Activated T-helper 1 cell treated with anti-CD3 and anti-CD28 coated beads, Interleukin-12 subunit alpha, Interleukin-12 subunit beta, Interleukin-2, Interleukin-4 antibody, amounts not matched to agents 30 ng/mL and 10 ng/mL and 1 ng/mL, durations not matched to agents 14 hours and 24 hours and 36 hours (primary cell): Measurements from ENCODE around the gene MTFP1. TPM values are rescaled to one million over a fixed set of nuclear protein-coding genes. Genes with fewer than 3 reads are reported as not detected.
A peak's percentile ranks its signal among the peaks of the same experiment; 100 is the strongest.

Source experiments
- DNase-seq: peaks from one replicate; pipeline ENCODE4 v3.0.0; 2021; ENCODE audit warnings: low spot score
- H3K27ac Mint-ChIP-seq: one replicate; pipeline ENCODE4 v1.8.0; 2021; ENCODE audit warnings: mild to moderate bottlenecking, mixed read lengths
- H3K27me3 Mint-ChIP-seq: one replicate; pipeline ENCODE4 v1.8.0; 2022; ENCODE audit warnings: mild to moderate bottlenecking, moderate library complexity, mixed read lengths; ENCODE audit not compliant: insufficient read depth
- H3K36me3 Mint-ChIP-seq: one replicate; pipeline ENCODE4 v1.8.0; 2021; ENCODE audit warnings: low read depth, mixed read lengths
- H3K4me1 Mint-ChIP-seq: one replicate; pipeline ENCODE4 v1.8.0; 2021; ENCODE audit warnings: low read depth, mixed read lengths
- H3K4me3 Mint-ChIP-seq: one replicate; pipeline ENCODE4 v1.8.0; 2021; ENCODE audit warnings: mild to moderate bottlenecking, moderate library complexity, mixed read lengths
- H3K9me3 Mint-ChIP-seq: one replicate; pipeline ENCODE4 v1.8.0; 2021; ENCODE audit warnings: mixed read lengths
- intact Hi-C: fragments of 100-400 bp; cut with micrococcal nuclease; formaldehyde crosslinking; loops from one replicate; pipeline ENCODE4 v1.15.1; 2024
- total RNA-seq: library from RNA; stranded (reverse); gene quantifications from 2 replicates; pipeline ENCODE4 v1.2.3, GENCODE V29; 2022

The MTFP1 gene, protein sequence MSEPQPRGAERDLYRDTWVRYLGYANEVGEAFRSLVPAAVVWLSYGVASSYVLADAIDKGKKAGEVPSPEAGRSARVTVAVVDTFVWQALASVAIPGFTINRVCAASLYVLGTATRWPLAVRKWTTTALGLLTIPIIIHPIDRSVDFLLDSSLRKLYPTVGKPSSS
- 72.0 and 72.9 TPM in 2 replicates for total RNA-seq

DNA sequence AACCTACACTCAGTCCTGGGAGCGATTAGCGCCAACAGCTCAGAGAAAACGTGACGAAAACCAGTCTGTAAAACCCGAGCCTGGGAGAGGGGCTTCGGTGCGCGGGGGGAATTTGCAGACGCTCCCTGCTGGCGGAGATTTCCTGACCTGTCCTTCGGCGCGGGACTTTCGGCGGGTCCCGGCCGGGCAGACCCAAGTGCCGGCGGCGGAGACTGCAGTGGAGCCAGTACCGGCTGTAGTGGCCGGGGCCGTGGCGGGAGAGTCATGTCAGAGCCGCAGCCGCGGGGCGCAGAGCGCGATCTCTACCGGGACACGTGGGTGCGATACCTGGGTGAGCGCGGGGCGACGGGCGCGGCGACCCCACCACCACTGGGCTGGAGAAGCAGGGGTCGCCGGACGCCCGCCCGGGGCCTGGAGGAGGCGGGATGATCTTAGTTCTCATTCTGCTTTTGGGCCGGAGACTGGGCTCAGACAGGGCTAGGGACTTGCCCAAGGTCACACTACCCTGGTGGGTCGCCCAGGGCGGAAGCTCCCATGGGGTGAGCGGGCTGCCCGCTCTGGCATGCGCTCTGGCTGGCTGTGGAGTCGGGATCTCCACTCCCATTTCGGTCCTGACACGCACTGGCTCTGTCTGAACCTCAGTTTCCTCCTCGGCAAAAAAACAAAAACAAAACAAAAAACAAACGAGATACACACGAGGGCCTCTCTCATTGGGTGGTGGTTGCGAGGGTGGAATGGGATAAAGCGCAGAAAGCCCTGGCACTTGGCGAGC lies at the start of gene MTFP1:
MTFP1 (plus strand) TSS at position 153 of the 772 bp plus-strand sequence; CDS start at position 265, 112 bp downstream.
- intact Hi-C loops, result loop anchor here (1.0 to 10.0 kb wide), 8 partner anchors 9 to 871 kb away; partner anchors contain the start of genes SEC14L2, SF3A1, TBC1D10A and THOC5
- peak within 1 kb of the TSS; percentile 99 for H3K27ac Mint-ChIP-seq
- peaks cover 44% of the 10 kb centered on the region for H3K36me3 Mint-ChIP-seq
- DNase-seq, result peak; percentile 38
- H3K4me3 Mint-ChIP-seq, result peak within 1 kb of the TSS; percentile 98
- peaks cover 57% of the 10 kb centered on the region for H3K4me1 Mint-ChIP-seq
- H3K27me3 Mint-ChIP-seq, result no peaks in the 10 kb centered on the region
- no peaks in the 10 kb centered on the region for H3K9me3 Mint-ChIP-seq

DNA sequence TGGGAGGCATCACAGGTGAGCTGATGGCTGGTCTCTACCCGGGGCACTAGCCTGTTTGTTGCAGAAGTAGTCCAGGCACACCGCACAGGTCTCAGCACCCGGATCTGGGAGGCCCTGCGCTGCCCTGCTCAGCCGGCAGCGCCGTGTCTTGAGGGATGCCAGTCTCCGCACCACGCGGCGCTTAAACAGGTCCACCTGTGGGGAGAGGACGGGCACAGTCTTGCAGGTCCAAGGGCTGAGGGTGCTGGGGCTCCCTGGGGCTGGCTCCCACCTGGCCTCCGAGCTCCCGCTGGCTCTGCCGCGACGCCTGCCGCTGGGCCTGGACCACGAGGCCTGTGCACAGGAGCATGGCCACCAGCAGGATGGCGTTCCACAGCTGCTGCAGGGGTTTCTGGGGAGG lies 45.6 kb upstream of the MTFP1 start:
- Mint-ChIP-seq H3K27me3 (peaks cover 1% of the 10 kb centered on the region), H3K27ac (no peak overlapping the region), H3K36me3 (no peaks in the 10 kb centered on the region), H3K4me3 (no peak overlapping the region), H3K4me1 (no peaks in the 10 kb centered on the region), H3K9me3 (no peaks in the 10 kb centered on the region)
- DNase-seq, result no peak
- intact Hi-C loops, result no loop called here

DNA sequence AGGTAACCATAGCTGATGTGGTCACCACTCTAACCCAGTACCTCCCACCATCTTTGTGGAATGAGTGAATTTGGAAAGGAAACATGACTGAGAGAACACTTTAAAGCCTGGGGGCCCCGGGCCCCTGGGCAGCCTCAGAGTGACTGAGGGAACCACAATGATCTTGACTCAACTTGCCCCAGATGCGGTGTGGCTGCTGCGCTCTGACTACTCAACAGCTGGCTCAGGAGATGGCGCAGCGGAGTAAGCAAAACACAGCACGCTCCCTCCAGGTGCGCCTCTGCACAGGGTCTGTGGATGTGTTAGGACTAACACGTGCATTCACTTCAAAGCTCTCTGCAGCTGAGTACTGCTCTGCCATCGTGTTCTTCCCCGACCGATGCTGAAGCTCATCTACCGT lies 44.3 kb upstream of the MTFP1 start:
- Mint-ChIP-seq H3K9me3 (no peaks in the 10 kb centered on the region), H3K36me3 (peaks cover 2% of the 10 kb centered on the region), H3K27ac (no peak overlapping the region), H3K27me3 (peaks cover 1% of the 10 kb centered on the region), H3K4me1 (peaks cover 3% of the 10 kb centered on the region), H3K4me3 (no peak overlapping the region)
- DNase-seq, result no peak
- intact Hi-C loops, result no loop called here

DNA sequence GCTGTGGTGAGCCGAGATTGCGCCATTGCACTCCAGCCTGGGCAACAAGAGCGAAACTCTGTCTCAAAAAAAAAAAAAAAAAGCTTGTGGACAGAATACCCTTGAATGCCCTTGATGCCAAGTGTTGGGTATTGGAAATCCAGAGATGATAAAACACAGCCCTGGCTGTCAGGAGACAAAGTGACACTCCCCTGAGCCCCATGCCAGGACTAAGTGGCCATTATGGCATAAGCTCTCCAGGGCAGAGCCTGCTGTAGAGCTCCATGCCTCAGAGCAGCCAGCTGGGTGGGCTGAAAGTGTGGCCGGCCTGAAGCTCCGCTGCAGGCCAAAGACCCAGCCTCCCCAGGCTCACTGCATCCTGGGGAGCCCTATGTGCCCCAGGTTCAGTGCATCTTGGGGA lies 43.2 kb upstream of the MTFP1 start:
- no peaks in the 10 kb centered on the region for H3K9me3 Mint-ChIP-seq
- peaks cover 2% of the 10 kb centered on the region for H3K36me3 Mint-ChIP-seq
- no peak for DNase-seq
- no peak overlapping the region for H3K4me3 Mint-ChIP-seq
- peaks cover 7% of the 10 kb centered on the region for H3K4me1 Mint-ChIP-seq
- intact Hi-C loops, result no loop called here
- peaks cover 1% of the 10 kb centered on the region for H3K27me3 Mint-ChIP-seq
- no peak overlapping the region for H3K27ac Mint-ChIP-seq

DNA sequence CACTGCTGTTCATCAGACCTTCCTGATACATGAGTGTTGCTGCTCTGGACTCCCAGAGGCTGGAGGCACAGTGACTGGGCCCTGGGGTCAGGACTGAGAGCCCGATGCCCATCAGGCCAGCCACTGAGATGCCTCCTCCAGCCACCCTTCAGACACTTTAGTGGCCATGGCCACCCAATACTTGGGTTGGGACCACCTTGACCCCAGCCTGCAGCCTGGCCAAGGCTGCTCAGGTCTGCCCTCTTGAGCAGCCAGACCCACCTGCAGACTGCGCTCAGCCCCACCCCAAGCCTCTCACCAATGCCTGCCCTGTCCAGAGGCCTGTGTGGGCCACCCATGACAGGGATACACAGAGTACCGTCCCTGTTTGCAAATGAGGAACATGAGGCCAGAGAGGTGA lies 42.5 kb upstream of the MTFP1 start:
- Mint-ChIP-seq H3K27me3 (peaks cover 1% of the 10 kb centered on the region), H3K4me3 (no peak overlapping the region), H3K4me1 (peaks cover 10% of the 10 kb centered on the region), H3K36me3 (peaks cover 2% of the 10 kb centered on the region), H3K27ac (no peak overlapping the region), H3K9me3 (no peaks in the 10 kb centered on the region)
- intact Hi-C loops, result no loop called here
- DNase-seq, result no peak

DNA sequence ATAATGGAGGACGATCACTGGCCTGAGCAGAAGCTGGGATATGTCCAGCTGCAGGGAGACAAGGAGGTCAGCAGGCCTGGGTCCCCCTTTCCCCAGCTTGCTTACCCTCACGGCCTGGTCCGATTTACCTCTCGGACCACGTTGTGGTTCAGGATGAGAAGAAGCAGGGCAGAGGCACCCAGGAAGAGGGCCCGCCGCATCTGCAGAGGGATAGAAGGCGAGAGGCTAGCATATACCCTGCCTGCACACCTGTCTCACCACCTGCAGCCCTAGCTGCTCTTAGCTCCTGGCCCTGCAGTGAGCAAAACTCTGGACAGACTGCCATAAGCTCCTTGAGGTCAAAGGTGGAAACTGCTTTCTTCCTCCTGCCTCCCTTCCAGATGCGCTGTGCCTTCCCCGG lies 39.6 kb upstream of the MTFP1 start:
- intact Hi-C loops, result loop anchor here (2.0 to 5.0 kb wide), 2 partner anchors 79 to 277 kb away; no protein-coding TSS in a partner anchor
- Mint-ChIP-seq H3K4me3 (peak overlapping the region; percentile 84), H3K27me3 (no peaks in the 10 kb centered on the region), H3K36me3 (peaks cover 2% of the 10 kb centered on the region), H3K9me3 (no peaks in the 10 kb centered on the region), H3K27ac (no peak overlapping the region), H3K4me1 (peaks cover 14% of the 10 kb centered on the region)
- no peak for DNase-seq

DNA sequence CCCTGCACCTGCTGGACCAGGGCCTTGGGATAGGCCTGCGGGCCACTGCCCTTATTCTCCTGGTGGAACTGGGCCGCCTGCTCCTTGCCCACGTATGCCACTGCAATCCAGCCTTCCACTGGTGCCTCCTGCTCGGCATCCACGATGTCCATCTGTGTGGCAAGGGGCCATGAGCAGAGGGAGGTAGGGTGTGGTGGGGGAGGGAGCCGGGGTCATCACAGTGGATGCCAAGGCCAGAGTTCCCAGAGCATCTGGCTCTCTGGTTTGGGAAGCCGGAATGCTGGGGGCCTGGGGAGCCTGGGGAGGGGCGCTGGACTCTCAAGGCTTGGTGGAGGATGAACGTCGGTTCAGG lies 39.0 kb upstream of the MTFP1 start:
- intact Hi-C loops, result loop anchor here (2.0 to 5.0 kb wide), 2 partner anchors 79 to 278 kb away; no protein-coding TSS in a partner anchor
- Mint-ChIP-seq H3K4me3 (peak overlapping the region; percentile 84), H3K36me3 (peaks cover 2% of the 10 kb centered on the region)

DNA sequence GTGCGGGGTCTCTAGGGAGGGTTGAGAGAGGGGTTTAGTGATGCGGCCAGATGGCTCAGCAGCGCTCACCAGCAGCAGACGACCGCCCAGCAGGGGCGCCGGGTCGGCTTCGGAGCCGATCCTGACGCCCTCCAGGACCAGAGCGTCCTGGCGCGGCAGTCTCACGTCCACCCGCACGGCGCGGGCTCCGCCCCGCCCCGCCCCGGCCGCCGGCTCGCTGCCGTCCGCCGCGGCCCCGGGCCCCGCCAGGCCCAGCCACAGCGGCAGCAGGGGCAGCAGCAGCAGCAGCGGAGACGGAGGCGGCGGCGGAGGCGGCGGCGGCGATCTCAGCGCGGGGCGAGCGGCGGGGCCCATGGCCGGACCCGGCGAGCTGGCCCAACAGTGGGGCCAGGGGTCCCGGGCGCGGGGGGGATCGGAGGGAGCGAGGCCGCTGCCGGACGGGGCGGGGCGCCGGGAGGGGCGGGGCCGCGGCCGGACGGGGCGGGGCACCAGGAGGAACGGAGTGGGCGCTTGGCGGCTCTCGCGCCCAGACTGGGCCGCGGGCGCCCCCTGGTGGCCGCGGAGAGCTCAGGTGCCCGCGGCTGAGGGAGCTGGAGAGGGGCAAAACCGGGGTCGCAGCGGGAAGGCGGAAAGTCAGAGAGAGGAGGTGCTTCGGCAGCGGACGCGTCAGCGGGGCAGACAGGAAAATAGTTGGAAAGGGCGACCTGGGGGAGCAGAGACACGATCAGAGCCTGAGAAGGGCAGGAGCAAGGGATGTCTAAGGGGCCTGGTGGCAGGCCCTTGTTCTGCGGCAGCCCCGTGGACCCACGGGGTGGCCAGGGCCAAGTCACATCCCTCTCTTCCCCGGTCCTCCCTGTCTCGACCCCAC lies 38.4 kb upstream of the MTFP1 start, which contains the start of gene RNF215:
RNF215 (minus strand) TSS at position 452 of the 868 bp plus-strand sequence; CDS start at position 354, 98 bp downstream.
- Mint-ChIP-seq H3K4me1 (peaks cover 25% of the 10 kb centered on the region), H3K4me3 (peak within 1 kb of the TSS; percentile 84)

More for the DNA sequence above, 39.0 kb upstream of the MTFP1 start:
- no peak overlapping the region for H3K27ac Mint-ChIP-seq
- H3K4me1 Mint-ChIP-seq, result peaks cover 20% of the 10 kb centered on the region
- no peaks in the 10 kb centered on the region for H3K9me3 Mint-ChIP-seq
- no peaks in the 10 kb centered on the region for H3K27me3 Mint-ChIP-seq
- DNase-seq, result no peak

DNA sequence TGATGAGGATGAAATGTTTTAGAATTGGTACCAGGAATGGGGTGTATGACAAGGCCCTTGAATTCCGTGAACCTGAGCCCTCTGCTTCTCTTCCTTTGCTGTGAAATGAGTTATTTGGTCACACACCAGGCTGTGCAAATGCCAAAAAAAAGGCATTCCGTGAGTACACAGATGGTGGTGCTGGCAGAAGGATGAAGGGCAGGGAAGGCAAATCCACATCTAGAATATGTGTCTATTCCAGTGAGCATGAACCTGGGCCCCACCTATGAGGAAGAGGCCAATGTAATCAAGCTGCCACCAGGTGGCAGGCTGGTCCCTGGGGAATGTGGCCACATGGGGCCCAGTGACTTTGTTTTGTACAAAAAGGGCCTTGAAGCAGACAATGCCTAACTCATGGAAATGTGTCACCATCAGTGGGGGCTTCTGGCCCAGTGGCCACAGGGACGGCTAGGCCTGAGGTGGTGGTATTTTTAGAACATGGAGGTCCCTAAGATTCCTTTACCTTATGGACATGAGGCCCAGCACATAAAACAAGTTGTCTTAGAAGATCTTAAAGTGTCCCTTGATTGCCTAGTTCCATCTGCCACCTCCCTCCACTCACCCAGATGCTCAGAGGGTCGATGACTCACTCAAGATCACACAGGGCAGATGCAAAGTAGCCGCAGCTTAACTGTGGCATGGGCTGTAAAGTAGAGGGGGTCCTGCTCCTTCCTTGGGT lies 34.4 kb upstream of the MTFP1 start:
- intact Hi-C loops, result loop anchor here (1.0 to 5.0 kb wide), 5 partner anchors 35 to 211 kb away; partner anchors contain the start of genes CASTOR1 and OSM
- peak; percentile 73 for DNase-seq
- no peaks in the 10 kb centered on the region for H3K27me3 Mint-ChIP-seq
- H3K27ac Mint-ChIP-seq, result peak overlapping the region; percentile 88
- H3K4me1 Mint-ChIP-seq, result peaks cover 46% of the 10 kb centered on the region
- no peak overlapping the region for H3K4me3 Mint-ChIP-seq
- no peaks in the 10 kb centered on the region for H3K9me3 Mint-ChIP-seq
- H3K36me3 Mint-ChIP-seq, result peaks cover 2% of the 10 kb centered on the region

More for the DNA sequence above, 38.4 kb upstream of the MTFP1 start, which contains the start of gene RNF215:
- no peaks in the 10 kb centered on the region for H3K9me3 Mint-ChIP-seq
- intact Hi-C loops, result loop anchor here (1.0 to 5.0 kb wide), 7 partner anchors 31 to 278 kb away; partner anchors contain the start of genes OSM and SF3A1
- no peaks in the 10 kb centered on the region for H3K27me3 Mint-ChIP-seq
- peaks cover 2% of the 10 kb centered on the region for H3K36me3 Mint-ChIP-seq
- H3K27ac Mint-ChIP-seq, result peak within 1 kb of the TSS; percentile 56
- peak; percentile 79 for DNase-seq

DNA sequence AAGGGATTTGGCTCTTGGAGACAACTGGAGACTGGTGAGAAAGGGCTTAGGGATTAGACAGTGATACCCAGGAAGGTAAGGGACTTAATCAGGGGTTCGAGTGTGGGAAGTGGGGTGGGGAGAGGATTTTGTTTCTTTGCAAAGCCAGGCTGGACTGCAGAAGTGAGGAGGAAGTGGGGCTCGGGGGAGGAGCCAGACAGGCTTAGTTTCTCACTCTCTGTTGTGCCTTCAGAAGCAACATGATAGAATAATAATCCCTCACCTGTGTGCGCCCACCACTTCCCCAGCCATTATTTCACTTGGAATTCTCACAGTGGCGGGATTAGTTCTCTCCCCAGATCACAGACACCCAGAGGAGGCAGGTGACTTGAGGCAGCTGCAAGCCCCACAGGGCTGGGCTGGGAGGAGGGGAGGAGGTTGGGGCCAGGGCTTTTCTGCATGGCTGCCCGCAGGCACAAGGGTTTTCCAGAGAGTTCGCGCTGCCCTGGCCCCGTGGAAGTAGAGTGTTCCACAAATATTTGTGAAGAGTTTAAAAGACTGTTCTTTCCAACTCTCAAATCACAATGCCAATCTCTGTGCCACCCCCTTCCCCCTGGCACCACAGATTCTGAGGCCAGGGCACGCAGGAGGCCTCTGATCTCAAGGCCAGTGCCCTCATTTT lies 32.8 kb upstream of the MTFP1 start:
- no peaks in the 10 kb centered on the region for H3K9me3 Mint-ChIP-seq
- H3K4me1 Mint-ChIP-seq, result peaks cover 47% of the 10 kb centered on the region
- no peak for DNase-seq
- no peaks in the 10 kb centered on the region for H3K27me3 Mint-ChIP-seq
- intact Hi-C loops, result loop anchor here (5.0 kb wide), 1 partner anchor 210 kb away; no protein-coding TSS in a partner anchor
- peak overlapping the region; percentile 40 for H3K27ac Mint-ChIP-seq
- H3K36me3 Mint-ChIP-seq, result peaks cover under 1% of the 10 kb centered on the region
- no peak overlapping the region for H3K4me3 Mint-ChIP-seq

DNA sequence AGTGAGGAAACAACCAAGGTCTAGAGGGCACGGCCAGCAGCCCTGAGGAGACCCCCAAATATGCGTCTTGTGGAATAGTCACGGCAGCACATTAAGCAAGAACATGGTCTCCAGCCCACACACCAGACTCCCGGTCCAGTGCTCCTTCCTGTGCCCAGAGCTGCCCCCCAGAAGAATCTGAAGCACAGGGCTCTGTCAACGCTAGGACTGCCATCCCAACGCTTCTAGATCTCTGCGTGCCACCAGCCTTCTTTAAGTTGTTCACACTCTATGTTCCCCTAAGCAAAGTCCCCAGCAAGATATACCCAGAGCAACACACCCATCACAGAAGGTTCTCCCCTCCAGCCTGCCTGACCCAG lies 32.3 kb upstream of the MTFP1 start:
- Mint-ChIP-seq H3K4me1 (peaks cover 52% of the 10 kb centered on the region), H3K4me3 (no peak overlapping the region), H3K27ac (no peak overlapping the region), H3K27me3 (no peaks in the 10 kb centered on the region), H3K36me3 (peaks cover 3% of the 10 kb centered on the region), H3K9me3 (no peaks in the 10 kb centered on the region)
- DNase-seq, result no peak
- intact Hi-C loops, result loop anchor here (5.0 kb wide), 1 partner anchor 209 kb away; no protein-coding TSS in a partner anchor
